ENCODE results near the gene DDX31. TPM values are rescaled to one million over a fixed set of nuclear protein-coding genes. Genes with fewer than 3 reads are reported as not detected.
A peak's percentile ranks its signal among the peaks of the same experiment; 100 is the strongest.

DDX31 gene
- total RNA-seq, 1 experiment from 2014 or later = 26.2 TPM

DNA sequence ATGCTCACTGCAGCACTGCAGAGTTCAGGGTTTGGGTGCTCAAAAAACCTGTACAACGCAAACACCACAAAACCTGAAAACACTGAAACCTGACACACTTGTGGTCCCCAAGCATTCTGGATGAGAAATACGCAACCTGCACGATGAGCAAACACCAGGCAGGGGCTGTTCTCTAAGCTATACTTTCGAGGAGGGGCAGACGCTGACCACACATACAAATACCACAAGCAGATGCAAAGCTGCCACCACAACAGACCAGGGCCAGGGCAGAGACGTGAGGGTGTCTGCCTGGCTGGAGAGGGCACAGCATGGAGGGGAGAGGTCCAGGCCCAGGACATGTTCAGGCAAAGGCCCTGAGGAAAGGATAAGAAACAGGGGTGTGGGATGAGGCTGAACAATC, 64.4 kb downstream of the DDX31 start:
- no peak for ATAC-seq
- CTCF ChIA-PET = no interaction called here
- Mint-ChIP-seq H3K36me3 (peaks cover 44% of the 10 kb centered on the region), H3K27ac (peak overlapping the region; percentile 84), H3K27me3 (ENCODE audit: low read depth) (no peaks in the 10 kb centered on the region), H3K4me3 (no peak overlapping the region), H3K4me1 (peaks cover 3% of the 10 kb centered on the region; the same call in 1 of the 2 replicates), H3K9me3 (no peaks in the 10 kb centered on the region)
- TF ChIP-seq, protein P1, sequence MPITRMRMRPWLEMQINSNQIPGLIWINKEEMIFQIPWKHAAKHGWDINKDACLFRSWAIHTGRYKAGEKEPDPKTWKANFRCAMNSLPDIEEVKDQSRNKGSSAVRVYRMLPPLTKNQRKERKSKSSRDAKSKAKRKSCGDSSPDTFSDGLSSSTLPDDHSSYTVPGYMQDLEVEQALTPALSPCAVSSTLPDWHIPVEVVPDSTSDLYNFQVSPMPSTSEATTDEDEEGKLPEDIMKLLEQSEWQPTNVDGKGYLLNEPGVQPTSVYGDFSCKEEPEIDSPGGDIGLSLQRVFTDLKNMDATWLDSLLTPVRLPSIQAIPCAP (CRISPR knock-in tag; IDR thresholded peaks at IDR 0.05) = no peak
- TF ChIP-seq, protein P2, sequence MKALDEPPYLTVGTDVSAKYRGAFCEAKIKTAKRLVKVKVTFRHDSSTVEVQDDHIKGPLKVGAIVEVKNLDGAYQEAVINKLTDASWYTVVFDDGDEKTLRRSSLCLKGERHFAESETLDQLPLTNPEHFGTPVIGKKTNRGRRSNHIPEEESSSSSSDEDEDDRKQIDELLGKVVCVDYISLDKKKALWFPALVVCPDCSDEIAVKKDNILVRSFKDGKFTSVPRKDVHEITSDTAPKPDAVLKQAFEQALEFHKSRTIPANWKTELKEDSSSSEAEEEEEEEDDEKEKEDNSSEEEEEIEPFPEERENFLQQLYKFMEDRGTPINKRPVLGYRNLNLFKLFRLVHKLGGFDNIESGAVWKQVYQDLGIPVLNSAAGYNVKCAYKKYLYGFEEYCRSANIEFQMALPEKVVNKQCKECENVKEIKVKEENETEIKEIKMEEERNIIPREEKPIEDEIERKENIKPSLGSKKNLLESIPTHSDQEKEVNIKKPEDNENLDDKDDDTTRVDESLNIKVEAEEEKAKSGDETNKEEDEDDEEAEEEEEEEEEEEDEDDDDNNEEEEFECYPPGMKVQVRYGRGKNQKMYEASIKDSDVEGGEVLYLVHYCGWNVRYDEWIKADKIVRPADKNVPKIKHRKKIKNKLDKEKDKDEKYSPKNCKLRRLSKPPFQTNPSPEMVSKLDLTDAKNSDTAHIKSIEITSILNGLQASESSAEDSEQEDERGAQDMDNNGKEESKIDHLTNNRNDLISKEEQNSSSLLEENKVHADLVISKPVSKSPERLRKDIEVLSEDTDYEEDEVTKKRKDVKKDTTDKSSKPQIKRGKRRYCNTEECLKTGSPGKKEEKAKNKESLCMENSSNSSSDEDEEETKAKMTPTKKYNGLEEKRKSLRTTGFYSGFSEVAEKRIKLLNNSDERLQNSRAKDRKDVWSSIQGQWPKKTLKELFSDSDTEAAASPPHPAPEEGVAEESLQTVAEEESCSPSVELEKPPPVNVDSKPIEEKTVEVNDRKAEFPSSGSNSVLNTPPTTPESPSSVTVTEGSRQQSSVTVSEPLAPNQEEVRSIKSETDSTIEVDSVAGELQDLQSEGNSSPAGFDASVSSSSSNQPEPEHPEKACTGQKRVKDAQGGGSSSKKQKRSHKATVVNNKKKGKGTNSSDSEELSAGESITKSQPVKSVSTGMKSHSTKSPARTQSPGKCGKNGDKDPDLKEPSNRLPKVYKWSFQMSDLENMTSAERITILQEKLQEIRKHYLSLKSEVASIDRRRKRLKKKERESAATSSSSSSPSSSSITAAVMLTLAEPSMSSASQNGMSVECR (CRISPR knock-in tag; IDR thresholded peaks at IDR 0.05; ENCODE audit: borderline replicate concordance) = no peak
- TF ChIP-seq, protein P3, sequence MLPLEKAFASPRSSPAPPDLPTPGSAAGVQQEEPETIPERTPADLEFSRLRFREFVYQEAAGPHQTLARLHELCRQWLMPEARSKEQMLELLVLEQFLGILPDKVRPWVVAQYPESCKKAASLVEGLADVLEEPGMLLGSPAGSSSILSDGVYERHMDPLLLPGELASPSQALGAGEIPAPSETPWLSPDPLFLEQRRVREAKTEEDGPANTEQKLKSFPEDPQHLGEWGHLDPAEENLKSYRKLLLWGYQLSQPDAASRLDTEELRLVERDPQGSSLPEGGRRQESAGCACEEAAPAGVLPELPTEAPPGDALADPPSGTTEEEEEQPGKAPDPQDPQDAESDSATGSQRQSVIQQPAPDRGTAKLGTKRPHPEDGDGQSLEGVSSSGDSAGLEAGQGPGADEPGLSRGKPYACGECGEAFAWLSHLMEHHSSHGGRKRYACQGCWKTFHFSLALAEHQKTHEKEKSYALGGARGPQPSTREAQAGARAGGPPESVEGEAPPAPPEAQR (CRISPR knock-in tag; IDR thresholded peaks at IDR 0.05) = no peak
- POLR2A ChIA-PET = no interaction called here
- no peak for DNase-seq (ENCODE audit: low spot score)

DNA sequence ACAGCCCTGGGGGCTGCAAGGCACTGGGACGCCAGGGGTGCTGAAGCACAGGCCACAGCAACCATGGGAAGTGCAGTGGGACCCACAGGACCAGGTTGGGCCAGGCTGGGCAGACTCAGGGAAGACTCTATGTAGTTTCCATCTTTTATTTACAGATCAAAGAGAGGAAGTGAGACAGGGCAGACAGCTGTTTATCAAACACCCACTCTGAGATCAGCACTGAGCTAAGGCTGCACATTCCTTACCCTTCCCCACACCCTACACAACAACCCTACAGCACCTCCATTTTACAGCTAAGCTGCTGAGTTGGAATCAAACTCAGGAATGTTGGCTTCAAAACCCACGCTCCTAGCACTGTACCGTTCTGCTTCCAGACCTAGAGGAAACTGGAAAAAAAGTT, 67.6 kb downstream of the DDX31 start:
- DNase-seq (ENCODE audit: low spot score) (no peak), ATAC-seq (no peak)
- no peaks in the 10 kb centered on the region for H3K27me3 Mint-ChIP-seq (ENCODE audit: low read depth)
- H3K36me3 Mint-ChIP-seq = peaks cover 31% of the 10 kb centered on the region
- ChIA-PET POLR2A (no interaction called here), CTCF (interaction anchor here (0.6 kb wide), 1 partner anchor 134 kb away, joined by 3 read pairs; no protein-coding TSS in a partner anchor)
- no peak overlapping the region for H3K27ac Mint-ChIP-seq
- H3K4me1 Mint-ChIP-seq = peaks cover 3% of the 10 kb centered on the region; the same call in 1 of the 2 replicates
- H3K9me3 Mint-ChIP-seq = no peaks in the 10 kb centered on the region
- TF ChIP-seq ZNF512 (CRISPR knock-in tag; IDR thresholded peaks at IDR 0.05; ENCODE audit: borderline replicate concordance) (no peak), E2F5 (CRISPR knock-in tag; IDR thresholded peaks at IDR 0.05) (no peak), GRHL2 (CRISPR knock-in tag; IDR thresholded peaks at IDR 0.05; ENCODE audit: insufficient replicate concordance, severe bottlenecking) (no peak), ATF3 (CRISPR knock-in tag; conservative IDR thresholded peaks at IDR 0.05) (no peak), ZNF121 (CRISPR knock-in tag; IDR thresholded peaks at IDR 0.05) (no peak), ZNF423 (CRISPR knock-in tag; IDR thresholded peaks at IDR 0.05) (no peak), HMGA2 (CRISPR knock-in tag; IDR thresholded peaks at IDR 0.05) (no peak), ELF4 (CRISPR knock-in tag; IDR thresholded peaks at IDR 0.05; ENCODE audit: low read depth) (no peak), ZMAT4 (CRISPR knock-in tag; IDR thresholded peaks at IDR 0.05) (no peak)
- TF ChIP-seq, protein P4, sequence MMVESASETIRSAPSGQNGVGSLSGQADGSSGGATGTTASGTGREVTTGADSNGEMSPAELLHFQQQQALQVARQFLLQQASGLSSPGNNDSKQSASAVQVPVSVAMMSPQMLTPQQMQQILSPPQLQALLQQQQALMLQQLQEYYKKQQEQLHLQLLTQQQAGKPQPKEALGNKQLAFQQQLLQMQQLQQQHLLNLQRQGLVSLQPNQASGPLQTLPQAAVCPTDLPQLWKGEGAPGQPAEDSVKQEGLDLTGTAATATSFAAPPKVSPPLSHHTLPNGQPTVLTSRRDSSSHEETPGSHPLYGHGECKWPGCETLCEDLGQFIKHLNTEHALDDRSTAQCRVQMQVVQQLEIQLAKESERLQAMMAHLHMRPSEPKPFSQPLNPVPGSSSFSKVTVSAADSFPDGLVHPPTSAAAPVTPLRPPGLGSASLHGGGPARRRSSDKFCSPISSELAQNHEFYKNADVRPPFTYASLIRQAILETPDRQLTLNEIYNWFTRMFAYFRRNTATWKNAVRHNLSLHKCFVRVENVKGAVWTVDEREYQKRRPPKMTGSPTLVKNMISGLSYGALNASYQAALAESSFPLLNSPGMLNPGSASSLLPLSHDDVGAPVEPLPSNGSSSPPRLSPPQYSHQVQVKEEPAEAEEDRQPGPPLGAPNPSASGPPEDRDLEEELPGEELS (CRISPR knock-in tag; IDR thresholded peaks at IDR 0.05) = no peak
- TF ChIP-seq, protein P5, sequence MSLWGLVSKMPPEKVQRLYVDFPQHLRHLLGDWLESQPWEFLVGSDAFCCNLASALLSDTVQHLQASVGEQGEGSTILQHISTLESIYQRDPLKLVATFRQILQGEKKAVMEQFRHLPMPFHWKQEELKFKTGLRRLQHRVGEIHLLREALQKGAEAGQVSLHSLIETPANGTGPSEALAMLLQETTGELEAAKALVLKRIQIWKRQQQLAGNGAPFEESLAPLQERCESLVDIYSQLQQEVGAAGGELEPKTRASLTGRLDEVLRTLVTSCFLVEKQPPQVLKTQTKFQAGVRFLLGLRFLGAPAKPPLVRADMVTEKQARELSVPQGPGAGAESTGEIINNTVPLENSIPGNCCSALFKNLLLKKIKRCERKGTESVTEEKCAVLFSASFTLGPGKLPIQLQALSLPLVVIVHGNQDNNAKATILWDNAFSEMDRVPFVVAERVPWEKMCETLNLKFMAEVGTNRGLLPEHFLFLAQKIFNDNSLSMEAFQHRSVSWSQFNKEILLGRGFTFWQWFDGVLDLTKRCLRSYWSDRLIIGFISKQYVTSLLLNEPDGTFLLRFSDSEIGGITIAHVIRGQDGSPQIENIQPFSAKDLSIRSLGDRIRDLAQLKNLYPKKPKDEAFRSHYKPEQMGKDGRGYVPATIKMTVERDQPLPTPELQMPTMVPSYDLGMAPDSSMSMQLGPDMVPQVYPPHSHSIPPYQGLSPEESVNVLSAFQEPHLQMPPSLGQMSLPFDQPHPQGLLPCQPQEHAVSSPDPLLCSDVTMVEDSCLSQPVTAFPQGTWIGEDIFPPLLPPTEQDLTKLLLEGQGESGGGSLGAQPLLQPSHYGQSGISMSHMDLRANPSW (CRISPR knock-in tag; conservative IDR thresholded peaks at IDR 0.05; ENCODE audit: low read depth) = no peak
- no peak overlapping the region for H3K4me3 Mint-ChIP-seq

Data from WTC11 (cell line).